NCI-H1417 treated with DMSO at 0.1 percent for 48 hours (cell line): ENCODE results near the gene SLC39A1.

Experiments used
- DNase-seq: peaks from one replicate; lab custom pipeline; 2025; lab: John Stamatoyannopoulos, UW

SLC39A1 gene

DNA sequence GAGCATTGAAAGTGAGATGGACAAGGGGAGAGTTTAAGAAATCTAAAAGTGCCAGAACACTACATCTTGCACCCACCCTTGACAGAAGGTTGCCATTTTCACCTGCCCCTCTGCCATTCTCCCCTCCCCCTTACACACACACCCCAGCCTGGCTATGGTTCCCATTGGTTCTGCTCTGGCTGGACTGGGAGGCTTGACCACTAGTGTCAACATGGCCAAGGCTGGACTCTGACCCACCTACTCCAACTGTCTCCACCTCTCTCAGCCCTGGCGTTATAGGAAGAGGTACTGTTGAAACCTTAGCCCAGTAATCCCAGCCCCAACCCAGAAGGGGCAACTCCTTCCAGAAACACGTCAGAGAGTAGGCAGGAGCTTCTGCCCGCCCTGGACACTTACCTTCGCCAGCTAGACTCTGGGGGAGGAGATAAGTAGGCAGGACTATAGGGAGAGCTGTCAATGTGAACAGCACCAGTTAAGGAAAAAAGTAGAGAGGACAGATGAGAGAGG lies 9.4 kb downstream of the SLC39A1 start:
- DNase-seq, result no peak

DNA sequence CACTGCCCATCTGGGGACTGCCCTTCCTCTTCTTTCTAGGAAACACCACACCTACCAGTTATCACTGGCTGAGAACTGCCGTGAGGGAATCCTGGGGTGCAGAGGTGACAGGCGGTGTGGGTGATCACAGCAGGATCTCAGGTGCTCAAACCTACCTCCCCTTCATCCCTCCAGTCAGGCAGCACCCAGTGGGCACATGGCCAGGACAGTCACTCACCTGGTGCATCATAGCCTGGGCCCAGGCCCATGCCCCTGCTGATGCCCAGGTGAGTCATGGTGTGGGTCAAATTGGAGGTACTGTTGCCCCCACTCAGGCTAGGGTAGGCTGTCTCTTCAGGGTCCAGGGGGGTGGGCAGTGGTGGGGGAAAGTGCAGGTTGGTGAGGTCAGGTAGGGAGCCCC lies 11.5 kb downstream of the SLC39A1 start:
- no peak for DNase-seq

DNA sequence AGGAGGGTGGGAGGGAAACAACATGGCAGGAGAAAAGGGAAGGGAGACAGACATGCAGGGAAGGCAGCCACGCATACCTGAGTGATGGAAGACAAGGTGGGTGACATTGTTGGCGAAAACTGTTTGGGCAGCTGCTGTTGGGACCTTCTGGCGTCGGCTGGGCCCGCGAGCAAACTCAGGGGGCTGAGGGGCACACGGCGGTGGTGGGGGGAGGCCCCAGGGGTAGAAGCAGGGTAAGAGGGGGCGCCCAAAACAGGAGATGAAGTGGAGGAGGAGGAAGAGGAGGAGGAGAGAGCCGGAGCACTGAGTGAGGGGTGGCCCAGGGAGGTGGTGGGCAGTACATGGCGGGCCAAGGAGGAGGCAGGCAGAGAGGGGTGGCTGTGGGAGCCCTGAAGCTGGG lies 12.2 kb downstream of the SLC39A1 start:
- no peak for DNase-seq

DNA sequence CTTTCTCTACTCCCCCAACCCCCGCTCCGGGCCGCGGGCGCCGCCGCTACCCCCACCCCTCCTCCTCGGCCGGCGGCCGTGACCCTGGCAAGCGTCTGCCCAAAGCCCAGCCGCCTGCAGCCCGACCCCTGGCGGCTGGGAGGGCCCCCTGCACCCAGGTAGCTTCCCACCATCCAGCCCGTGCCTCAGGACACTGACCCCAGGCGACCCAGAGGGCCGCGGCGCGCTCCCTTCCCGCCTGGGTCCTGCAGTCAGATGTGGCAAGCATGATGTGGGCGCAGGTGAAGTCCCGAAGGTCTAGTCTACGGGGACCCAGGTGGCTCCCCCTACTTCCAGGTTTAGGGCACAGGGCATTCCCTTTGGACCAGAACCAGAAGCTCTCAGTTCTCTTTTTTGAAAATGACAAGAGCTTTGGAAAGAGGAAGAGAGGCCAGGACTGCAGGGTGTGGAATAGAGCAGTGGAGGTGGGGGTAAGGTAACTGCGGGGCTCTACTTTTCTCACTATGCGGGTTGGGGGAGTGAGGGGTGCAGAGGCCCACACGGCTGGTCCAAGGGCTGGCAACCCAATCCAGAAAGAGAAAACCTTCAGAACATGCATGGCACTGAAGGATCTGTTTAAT lies 16.6 kb downstream of the SLC39A1 start, which contains the start of gene DENND4B:
Gene DENND4B (minus strand): TSS at position 97 of the 620 bp plus-strand sequence. CDS start 2,344 bp downstream, outside the sequence.
- no peak for DNase-seq

DNA sequence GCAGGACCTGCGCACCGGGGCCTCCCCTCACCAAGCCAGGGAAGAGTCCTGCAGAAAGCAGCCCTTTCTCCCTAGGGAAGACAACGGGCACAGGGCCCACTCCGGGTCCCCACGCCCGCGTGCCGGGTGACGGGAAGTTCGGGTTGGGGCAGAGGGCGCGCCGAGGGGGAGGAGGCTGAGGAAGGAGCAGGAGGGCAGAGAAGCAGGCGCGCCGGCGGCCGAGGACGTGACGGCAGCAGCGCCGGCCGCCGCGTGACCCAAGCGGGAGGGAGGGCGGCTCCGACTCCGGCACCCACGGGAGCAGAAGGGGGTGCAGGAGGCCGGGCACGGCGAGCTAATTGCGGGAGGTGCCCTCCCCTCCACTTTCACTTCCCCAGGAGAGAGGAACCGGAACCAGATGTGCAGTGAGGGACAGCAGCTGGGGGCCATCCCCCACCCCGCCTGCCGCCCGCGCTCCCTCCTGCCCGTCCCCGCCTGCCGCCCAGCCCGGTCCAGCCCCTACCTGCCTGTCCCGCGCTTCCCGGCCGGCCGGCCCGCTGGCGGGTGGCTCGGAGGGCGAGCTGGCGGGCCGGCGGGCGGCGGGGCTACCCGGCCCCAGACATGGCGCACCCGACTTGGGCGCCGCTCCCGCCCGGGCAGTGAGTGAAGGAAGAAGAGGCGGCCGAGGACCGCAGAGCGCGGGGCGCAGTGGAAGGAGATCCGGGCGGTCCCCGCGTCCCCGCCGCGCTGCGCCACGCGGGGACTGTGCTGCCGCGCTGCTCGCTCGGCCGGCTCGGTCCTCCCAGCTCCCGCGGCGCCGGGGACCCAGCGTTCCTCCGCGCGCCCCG lies 17.3 kb downstream of the SLC39A1 start:
- no peak for DNase-seq

DNA sequence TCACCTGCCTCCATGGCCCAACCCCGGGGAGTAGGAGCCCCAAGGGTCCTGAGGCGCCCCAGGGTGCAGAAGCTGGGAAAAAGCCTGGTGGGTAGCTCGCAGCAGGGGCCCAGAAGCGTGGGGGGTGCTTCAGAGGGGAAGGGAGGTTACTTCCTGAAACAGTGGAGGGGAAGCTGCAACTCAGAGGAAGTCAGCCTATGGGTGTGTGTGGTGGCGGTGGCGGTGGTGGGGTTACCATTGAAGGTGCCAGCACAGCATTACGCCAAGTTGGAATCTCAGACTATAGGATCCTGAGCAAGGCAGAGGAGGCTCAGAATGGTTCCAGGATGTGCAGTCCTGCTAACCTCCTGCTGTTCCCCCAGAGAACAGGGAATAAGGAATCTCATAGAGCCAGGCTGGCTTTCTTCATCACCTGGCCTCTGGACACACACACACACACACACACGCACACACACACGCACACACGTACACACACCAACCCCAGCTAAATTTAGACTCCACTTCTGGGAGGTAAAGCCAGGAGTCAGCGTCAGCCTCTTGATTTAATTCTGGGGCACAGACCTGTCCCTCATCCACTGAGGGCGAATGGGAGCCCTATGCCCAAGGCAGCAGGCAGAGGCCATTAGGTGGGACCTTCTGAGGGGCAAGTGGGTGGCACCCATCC lies 18.1 kb downstream of the SLC39A1 start:
- no peak for DNase-seq

DNA sequence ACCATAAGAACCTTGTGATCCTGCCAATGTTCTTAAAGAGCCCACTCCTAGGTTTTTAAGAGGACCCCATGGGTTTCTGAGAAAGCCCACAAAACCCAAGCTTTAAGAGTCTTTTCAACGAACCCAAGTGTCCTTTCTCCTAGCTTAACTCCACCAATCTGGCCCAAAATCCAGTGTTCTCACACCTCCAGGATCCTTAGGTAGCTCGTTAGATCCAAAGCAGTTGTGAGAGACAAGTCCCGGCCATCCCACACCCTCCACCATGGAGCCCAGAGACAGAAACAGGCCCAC lies 18.6 kb downstream of the SLC39A1 start:
- no peak for DNase-seq

DNA sequence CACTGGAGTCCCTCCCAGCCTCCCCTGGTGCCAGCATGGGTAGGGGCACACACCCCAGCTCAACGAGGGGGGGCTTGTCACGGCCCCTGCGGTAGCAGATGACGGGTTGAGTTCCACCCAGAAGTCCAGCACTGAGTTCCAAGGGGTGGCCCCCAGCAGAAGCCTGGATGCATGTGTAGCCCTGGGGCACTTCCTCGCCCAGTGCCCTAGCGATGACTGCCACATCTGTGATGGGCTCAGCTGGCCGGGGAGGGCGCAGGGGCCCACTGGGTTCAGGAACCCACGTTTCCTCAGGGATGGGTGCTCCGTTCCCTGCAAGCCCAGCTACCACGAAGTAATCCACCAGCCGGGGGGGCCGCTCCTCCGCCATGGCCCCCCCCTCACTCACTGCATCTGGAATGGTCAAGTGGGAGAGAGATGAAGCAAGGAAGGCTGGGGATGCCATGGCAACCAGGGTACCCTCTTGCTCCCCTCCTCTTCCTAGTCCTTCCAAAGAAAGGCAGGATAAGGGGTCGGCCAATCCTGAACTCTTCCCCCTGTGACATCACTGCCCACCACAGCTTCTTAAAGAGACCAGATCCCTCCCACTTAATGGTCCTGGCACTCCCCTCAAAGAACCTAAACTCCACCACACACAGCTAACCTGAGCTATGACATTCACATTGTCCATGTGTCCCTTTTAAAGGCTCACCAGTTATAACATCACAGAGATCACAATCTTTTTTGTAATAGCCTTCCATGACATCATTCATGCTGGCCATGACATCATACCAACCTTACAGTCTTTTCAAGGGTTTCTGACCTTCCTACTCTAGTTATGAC lies 19.1 kb downstream of the SLC39A1 start:
- DNase-seq, result no peak

DNA sequence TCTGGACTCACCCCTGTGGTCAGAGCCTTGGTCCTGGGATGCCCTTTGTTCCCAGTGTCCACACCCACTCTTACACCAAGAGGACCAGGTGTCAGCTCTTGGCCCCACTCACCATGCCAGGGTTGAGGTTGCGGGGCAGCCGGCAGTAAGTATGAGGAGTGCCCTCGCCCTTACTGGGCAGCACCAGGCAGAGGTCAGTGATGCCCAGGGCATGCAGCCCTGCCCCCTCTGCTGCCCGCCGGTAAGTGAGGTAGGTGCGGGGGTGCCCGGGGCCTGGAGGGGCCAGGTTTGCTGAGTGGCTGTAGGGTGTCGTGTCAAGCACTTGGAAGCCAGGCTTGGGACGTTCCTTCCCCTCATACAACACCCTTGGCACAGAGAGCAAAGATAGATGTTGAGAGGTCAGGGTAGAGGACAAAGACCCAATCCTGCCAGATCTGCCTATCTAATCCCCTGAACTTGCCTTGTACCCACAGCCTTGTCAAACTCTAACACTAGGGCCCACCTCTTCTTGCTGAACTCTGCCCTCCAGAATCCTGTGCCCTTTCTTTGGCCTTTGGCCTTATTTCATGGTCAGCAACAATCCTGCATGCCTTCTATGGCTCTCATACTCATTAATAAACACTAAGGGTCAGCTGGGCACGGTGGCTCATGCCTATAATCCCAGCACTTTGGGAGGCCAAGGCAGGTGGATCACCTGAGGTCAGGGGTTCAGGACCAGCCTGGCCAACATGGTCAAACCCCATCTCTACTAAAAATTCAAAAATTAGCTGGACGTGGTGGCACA lies 20.4 kb downstream of the SLC39A1 start:
- DNase-seq, result no peak

DNA sequence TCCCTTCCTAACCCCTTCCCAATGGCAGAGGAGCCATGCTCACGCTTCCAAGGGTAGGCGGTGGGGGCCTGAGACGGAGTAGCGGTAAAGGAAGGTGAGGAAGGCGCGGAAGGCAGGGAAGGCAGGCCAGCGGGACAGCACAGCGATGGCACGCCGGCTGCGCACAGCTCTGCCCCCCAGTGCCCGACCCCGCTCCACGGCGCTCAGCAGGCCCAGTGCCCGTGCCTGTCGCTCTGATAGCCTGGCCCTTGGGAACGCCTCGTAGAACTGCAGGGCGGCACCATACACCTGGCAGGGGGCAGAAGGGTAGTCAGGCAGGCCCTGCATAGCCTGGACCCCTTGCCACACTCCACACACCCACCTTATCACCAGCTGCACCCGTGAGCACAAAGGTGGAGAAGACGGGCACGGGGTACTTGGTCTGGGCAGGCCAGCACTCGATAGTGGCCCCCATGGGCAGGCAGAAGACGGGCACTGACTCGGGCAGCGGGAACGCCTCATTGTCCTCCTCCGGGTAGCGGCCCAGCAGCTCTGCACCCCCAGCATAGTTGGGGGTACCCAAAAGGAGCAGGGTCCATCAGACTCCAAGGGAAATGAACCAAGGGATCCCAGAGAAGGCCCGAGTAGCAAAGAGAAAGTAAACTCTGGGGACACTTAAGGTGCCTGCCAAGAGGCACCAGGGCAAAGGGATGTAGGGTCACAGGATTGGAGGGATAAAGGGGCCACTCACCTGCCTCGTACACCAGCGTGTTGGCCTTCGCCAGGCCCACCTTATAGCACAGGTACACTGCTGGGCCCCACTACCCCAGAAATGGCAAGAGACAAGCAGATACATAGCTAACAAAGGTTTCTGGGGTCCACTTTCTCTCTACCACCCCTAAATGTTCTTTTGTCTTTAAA lies 21.3 kb downstream of the SLC39A1 start:
- DNase-seq, result no peak

DNA sequence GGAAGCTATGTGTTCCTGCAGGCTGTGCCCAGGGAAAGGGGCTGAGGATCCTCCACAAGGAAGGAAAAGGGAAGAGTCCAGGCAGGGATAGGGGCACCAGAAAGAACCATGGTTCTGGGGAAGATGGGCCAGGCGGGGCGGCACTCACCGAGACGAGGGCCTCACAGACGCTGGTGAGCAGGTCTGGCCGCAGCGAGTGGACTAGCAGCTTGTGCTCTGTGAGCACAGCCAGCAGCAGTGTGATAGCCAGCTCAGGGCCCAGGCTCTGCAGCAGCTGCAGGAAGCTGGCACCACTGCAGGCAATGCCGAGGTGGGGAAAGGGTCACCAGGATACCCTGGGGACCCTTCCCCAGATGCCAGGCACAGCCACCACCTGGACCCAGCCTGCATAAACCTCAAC lies 22.6 kb downstream of the SLC39A1 start:
- no peak for DNase-seq

DNA sequence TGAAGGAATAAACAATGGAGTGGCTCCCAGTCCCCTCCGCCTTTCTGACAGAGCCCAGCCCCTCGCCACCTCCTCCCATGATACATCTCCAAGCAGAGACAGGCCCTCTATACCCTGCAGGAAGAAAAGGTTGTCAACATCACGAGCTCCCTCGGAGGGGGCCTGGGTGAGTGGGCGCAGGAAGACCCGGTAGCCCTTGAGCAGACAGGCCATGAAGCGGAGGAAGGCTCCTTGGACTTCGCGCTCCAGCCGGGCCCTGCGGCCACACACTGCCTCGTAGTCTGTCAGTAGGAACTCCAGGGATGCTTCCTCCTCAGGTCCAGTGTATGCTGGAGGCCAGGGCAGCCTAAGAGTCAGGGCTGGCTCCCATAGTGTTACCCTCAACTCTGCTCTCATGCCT lies 23.9 kb downstream of the SLC39A1 start:
- DNase-seq, result no peak

DNA sequence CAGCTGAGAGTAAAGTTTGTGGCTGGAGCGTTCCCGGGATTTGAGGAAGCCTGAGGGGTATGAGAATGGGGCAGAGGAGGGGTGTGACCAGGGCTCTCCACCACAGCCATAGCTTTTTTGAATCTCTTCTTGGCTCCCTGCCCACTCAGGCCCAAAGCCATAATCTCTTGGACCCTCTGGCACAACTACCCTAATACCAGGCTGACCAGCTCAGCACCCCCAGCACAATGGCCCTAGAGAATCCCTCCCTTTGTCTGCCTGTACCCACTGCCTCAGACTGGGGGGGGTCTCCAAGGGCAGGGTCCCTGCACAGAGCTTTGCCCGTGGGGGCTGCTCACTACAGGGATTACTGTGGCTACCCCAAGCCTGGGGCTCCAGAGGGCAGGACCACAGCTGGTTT lies 24.3 kb downstream of the SLC39A1 start:
- no peak for DNase-seq

DNA sequence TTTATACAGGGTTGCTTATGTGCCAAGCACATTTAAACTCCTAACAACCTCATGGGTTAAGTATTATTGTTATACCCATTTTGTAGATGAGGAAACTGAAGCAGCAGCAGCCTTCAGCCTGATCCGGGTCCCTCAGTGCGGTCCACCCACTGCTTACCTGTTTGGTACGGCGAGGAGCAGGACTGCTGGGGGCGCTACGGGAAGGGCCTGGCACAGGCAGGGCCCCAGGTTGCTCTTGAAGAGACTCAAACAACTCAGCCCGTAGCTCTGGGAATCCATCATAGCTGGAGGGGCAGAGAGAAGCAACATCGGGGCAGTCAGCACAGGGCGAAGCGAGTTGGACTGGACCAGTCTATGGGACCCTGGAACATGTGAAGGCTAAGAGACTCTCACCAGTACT lies 26.0 kb downstream of the SLC39A1 start:
- DNase-seq, result no peak

DNA sequence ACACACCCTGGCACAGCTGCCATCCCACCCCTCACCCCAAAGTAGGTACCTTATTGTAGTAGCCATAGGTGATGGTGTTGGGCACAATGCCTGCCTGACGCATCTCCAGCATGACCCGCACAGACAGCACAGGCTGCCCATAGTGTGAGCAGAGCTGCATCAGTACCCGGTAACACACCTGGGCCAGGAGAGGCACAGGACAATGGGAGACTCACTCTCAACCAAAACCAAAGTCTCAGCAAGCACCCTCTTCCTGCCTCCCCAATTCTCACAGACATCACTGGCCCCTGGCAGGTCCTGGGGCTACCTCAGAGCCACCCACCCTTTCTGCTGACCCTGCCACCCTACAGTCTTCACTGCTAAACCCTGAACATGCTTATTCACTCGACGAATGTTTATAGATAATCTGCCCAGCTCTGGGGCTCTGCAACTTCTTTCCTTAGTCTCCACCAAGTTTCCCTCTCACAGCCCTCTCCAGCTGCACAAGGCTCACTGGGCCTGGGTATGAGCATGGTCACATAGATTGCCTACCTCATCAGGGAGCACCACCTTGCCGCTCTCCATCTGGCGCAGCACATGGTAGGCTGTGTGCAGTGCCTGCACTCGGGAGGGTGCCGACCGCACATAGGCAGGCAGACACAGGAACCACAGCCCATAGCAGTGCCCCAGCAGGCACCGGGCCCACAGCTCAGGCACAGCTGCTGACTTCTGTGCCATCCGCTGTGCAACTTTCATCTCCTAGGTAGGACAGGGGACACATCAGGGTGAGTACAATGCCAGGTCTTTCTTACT lies 27.1 kb downstream of the SLC39A1 start:
- DNase-seq, result no peak

DNA sequence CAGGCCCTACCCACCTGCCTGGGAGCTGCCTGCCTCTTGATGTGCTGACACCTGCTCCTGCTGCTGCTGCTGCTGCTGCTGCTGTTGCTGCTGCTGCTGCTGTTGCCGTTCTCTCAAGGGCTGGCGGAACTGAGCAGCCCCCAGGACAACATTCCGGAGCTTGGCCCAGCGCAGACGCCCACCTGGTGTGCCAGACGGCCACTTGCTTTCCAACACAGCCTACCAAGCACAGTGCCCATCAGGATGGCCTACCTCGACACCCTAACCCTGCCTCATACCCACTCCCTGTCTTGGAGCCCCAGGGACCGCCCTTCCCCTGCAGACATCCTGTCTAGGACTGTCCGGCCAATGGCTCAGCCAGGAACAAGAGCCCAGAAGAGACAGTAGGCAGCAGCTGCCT lies 28.6 kb downstream of the SLC39A1 start:
- no peak for DNase-seq

DNA sequence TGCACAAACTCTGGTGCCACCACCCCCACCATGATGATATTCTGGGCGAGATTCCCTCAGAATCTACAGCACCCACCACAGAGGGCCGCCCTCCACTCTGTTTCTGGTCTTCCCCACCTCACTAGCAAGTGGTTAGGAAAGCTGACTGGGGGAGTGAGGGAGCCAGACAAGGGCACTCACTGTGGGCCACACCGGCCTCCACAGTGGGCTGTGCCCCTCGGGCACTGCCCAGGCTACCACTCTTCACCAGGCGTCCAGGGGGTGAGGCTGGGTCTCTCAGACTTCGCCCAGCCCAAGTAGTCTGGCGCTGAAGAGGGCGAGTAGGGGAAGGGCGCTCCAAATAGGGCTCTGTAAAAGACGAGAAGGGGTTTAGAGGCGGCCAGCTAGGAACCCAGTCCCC lies 29.4 kb downstream of the SLC39A1 start:
- DNase-seq, result no peak

DNA sequence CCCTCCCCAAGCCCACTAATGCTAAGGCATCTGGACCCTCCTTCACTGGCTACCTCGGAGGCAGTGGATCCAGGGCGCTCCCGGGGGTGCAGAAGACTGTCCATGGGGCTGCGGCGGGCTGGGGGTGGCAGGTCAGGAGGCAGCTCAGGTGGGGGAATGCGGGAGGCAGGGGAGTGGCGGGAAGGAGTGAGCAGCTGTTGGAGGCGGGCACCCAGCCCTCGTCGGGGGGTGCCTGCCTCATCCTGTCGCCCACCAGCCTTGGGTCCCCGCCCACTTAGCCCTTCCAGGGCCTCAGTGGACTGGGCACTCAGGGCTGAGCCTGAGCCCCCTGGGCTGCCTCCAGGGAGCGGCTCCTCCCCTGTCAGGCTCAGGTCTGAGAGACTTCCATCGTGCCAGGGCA lies 29.9 kb downstream of the SLC39A1 start:
- DNase-seq, result no peak
